Nephron (organoid): ENCODE results near the gene RPL36A.

Source experiments
- H3K27ac Mint-ChIP-seq, 3 experiments: 2 replicates each; pipeline ENCODE4 v1.8.0; 2020; ENCODE audit warnings: mixed read lengths in 3 of 3, mild to moderate bottlenecking in 2 of 3, moderate library complexity in 1 of 3
- H3K27me3 Mint-ChIP-seq: 2 replicates; pipeline ENCODE4 v1.8.0; 2021; ENCODE audit warnings: low read depth, mild to moderate bottlenecking, moderate library complexity, mixed read lengths
- H3K36me3 Mint-ChIP-seq: 2 replicates; pipeline ENCODE4 v1.8.0; 2020; ENCODE audit warnings: low read depth, mixed read lengths
- H3K4me1 Mint-ChIP-seq: 2 replicates; pipeline ENCODE4 v1.8.0; 2020; ENCODE audit warnings: mixed read lengths
- H3K4me3 Mint-ChIP-seq, 3 experiments: 2 replicates each; pipeline ENCODE4 v1.8.0; 2020; ENCODE audit warnings: mild to moderate bottlenecking in 3 of 3, mixed read lengths in 3 of 3, moderate library complexity in 2 of 3
- H3K9me3 Mint-ChIP-seq: 2 replicates; pipeline ENCODE4 v1.8.0; 2020; ENCODE audit warnings: mixed read lengths
- TF ChIP-seq, protein P1 (sequence below), 3 experiments: fragments of 200-600 bp; sonication (generic); IDR thresholded peaks; one replicate each; pipeline ENCODE4 v1.5.0; 2021; ENCODE audit warnings: antibody characterized with exemption in 3 of 3; ENCODE audit not compliant: unreplicated experiment in 3 of 3

RPL36A gene

DNA sequence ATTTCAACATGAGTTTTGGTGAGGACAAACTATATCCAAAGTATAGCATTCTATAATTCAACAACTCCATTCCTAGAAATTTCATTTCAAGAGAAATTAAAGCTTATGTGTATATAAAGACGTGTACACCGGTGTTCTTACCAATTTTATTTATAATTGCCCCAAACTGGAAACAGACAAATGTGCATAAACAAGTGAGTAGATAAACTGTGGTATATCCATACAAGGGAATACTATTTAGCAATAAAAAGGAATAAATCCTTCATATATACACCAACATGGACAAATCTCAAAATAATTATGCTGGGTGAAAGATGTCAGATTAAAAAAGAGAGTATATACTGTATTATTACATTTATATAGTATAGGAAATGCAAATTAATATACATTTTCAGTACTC, 37.1 kb downstream of the RPL36A start:
- Mint-ChIP-seq H3K36me3 (peaks cover 68% of the 10 kb centered on the region), H3K9me3 (peaks cover 24% of the 10 kb centered on the region), H3K4me3 (no peak overlapping the region), H3K27me3 (no peaks in the 10 kb centered on the region), H3K27ac (no peak overlapping the region), H3K4me1 (no peaks in the 10 kb centered on the region)
- TF ChIP-seq, protein P1, sequence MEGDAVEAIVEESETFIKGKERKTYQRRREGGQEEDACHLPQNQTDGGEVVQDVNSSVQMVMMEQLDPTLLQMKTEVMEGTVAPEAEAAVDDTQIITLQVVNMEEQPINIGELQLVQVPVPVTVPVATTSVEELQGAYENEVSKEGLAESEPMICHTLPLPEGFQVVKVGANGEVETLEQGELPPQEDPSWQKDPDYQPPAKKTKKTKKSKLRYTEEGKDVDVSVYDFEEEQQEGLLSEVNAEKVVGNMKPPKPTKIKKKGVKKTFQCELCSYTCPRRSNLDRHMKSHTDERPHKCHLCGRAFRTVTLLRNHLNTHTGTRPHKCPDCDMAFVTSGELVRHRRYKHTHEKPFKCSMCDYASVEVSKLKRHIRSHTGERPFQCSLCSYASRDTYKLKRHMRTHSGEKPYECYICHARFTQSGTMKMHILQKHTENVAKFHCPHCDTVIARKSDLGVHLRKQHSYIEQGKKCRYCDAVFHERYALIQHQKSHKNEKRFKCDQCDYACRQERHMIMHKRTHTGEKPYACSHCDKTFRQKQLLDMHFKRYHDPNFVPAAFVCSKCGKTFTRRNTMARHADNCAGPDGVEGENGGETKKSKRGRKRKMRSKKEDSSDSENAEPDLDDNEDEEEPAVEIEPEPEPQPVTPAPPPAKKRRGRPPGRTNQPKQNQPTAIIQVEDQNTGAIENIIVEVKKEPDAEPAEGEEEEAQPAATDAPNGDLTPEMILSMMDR (IDR thresholded peaks at IDR 0.05; ENCODE audit: unreplicated experiment in 3 of 3), result no peak

DNA sequence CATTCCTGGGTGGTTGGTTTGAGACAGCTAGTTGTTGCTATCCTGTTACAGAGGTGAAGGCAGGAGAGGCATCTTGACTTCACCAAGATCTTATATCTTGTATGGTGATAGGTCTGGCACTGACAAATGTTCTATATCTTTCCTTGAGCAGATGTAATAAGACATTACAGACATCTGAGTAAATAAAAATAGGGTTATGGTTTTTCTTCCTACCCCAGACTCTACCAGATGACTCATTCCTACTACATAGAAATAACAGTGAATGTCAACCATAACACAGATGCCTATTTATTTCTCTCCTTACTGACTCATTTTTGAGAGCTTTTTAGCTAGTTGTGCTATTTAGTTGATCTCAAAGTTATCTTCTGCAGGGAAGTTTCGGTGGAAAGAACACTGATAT, 39.1 kb downstream of the RPL36A start:
- Mint-ChIP-seq H3K36me3 (peaks cover 65% of the 10 kb centered on the region), H3K4me1 (no peaks in the 10 kb centered on the region), H3K9me3 (peaks cover 23% of the 10 kb centered on the region), H3K4me3 (no peak overlapping the region), H3K27me3 (no peaks in the 10 kb centered on the region), H3K27ac (no peak overlapping the region)
- TF ChIP-seq, protein P1 (IDR thresholded peaks at IDR 0.05; ENCODE audit: unreplicated experiment in 3 of 3), result no peak

DNA sequence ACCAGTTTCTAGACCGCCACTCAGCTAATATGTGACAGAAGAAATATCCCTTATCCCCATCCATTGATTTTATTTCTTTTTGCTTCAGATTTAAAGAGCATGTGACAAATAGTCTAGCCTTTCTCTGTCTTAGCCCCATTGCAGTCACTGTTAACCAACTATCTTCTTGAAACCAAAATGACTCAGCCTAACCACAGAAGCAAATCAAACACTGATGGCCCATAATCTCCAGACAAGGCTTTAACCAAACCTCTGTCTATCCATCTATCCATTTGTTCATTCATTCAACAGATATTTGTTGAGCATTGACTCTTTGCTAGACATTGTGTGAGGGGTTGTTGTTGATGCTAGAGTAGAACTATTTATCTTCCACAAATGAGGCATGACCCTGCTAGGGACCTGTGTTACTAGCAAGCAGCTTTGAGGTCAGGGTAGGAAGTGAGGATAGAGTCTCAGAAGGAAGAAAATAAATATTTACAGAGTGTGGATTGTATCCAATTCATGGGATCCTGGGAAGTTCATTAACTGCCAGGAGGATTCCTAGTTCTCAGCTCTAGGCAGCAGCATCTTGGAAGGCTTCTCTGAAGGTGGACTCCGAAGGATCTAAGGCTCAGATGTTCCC, 39.8 kb downstream of the RPL36A start:
- Mint-ChIP-seq H3K27ac (no peak overlapping the region), H3K4me1 (no peaks in the 10 kb centered on the region), H3K4me3 (no peak overlapping the region), H3K27me3 (no peaks in the 10 kb centered on the region), H3K9me3 (peaks cover 21% of the 10 kb centered on the region), H3K36me3 (peaks cover 63% of the 10 kb centered on the region)
- TF ChIP-seq, protein P1 (IDR thresholded peaks at IDR 0.05; ENCODE audit: unreplicated experiment in 3 of 3), result no peak

DNA sequence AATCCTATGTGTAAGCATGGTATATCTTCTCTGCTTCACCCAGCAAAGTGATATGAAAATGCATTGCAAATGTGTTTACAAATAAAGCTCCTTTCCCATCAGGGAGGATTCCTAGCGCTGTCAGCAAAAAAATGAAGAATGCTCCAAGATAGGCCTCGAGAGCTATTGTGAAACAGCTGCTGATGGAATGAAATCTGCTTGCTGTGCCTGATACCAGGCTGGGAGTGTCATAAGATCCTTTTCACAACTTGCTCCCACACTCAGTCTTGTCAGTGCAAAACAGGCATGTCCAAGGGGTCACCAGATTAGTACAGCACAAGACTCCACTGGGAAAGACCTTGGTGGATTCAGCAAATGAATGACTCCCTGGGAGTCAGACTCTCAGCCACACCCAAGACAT, 51.3 kb downstream of the RPL36A start:
- H3K4me3 Mint-ChIP-seq, result no peak overlapping the region
- H3K27me3 Mint-ChIP-seq, result no peaks in the 10 kb centered on the region
- TF ChIP-seq, protein P1 (IDR thresholded peaks at IDR 0.05; ENCODE audit: unreplicated experiment in 3 of 3), result no peak
- peaks cover 79% of the 10 kb centered on the region for H3K36me3 Mint-ChIP-seq
- no peak overlapping the region for H3K27ac Mint-ChIP-seq
- peaks cover 35% of the 10 kb centered on the region for H3K9me3 Mint-ChIP-seq
- H3K4me1 Mint-ChIP-seq, result no peaks in the 10 kb centered on the region
